Endothelial cell of umbilical vein (primary cell): ENCODE results near the gene VPS52.

Source experiments
- EZH2 ChIP-seq: IDR thresholded peaks from 2 replicates; pipeline ENCODE4 v1.6.1; 2012; ENCODE audit warnings: borderline replicate concordance, low read depth, mild to moderate bottlenecking, moderate library complexity, low read length, inconsistent platforms; ENCODE audit not compliant: severe bottlenecking
- FOS ChIP-seq: IDR thresholded peaks from 2 replicates; pipeline ENCODE4 v1.6.1; 2011; ENCODE audit warnings: mild to moderate bottlenecking, low read length, moderate library complexity, borderline replicate concordance; ENCODE audit not compliant: insufficient read depth
- POLR2A ChIP-seq: IDR thresholded peaks from 2 replicates; pipeline ENCODE4 v1.6.1; 2012; ENCODE audit warnings: low read depth, mild to moderate bottlenecking, control low read depth, low read length
- POLR2AphosphoS5 ChIP-seq: IDR thresholded peaks from 2 replicates; pipeline ENCODE4 v1.6.1; 2012; ENCODE audit warnings: low read depth, mild to moderate bottlenecking, control low read depth, low read length, moderate library complexity; ENCODE audit not compliant: insufficient read depth
- TF ChIP-seq, protein P1 (sequence below), 2 donors: IDR thresholded peaks; 1 replicate in 1 of 2; 2 replicates in 1 of 2; pipeline ENCODE4 v1.5.1; 2011; ENCODE audit warnings: low read length in 2 of 2, mild to moderate bottlenecking in 2 of 2, moderate library complexity in 2 of 2, control low read depth in 1 of 2, inconsistent platforms in 1 of 2, low read depth in 1 of 2; ENCODE audit not compliant: insufficient read depth in 1 of 2; ENCODE audit errors: extremely low read depth in 1 of 2
- TF ChIP-seq, protein P2 (sequence below): IDR thresholded peaks from 2 replicates; pipeline ENCODE4 v1.6.1; 2011; ENCODE audit not compliant: insufficient read depth, insufficient read length

DNA sequence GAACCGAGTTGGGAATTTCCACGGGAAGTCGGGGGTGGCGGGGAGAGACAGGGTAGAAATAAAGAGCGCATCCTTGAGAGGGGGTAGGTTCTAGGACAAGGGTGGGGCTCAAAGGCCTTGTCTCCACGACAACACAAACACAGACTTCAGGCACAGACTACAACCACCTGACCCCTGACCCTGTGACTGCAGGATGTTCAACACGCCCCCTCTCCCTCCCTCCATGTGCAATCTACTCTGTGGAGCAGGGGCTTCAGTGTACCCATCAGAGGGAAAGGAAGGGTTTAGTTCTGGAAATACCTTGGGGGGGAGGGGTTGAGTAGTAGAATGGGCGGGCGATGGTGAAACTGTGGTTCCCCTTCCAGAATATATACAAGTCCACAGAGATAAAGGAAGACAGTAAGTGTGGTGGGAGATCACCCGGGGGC, 42.9 kb upstream of the VPS52 start:
- TF ChIP-seq FOS (no peak), POLR2AphosphoS5 (no peak), EZH2 (no peak), POLR2A (no peak)
- TF ChIP-seq, protein P1, sequence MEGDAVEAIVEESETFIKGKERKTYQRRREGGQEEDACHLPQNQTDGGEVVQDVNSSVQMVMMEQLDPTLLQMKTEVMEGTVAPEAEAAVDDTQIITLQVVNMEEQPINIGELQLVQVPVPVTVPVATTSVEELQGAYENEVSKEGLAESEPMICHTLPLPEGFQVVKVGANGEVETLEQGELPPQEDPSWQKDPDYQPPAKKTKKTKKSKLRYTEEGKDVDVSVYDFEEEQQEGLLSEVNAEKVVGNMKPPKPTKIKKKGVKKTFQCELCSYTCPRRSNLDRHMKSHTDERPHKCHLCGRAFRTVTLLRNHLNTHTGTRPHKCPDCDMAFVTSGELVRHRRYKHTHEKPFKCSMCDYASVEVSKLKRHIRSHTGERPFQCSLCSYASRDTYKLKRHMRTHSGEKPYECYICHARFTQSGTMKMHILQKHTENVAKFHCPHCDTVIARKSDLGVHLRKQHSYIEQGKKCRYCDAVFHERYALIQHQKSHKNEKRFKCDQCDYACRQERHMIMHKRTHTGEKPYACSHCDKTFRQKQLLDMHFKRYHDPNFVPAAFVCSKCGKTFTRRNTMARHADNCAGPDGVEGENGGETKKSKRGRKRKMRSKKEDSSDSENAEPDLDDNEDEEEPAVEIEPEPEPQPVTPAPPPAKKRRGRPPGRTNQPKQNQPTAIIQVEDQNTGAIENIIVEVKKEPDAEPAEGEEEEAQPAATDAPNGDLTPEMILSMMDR (IDR thresholded peaks at IDR 0.05; ENCODE audit: extremely low read depth in 1 of 2, insufficient read depth in 1 of 2, low read depth in 1 of 2, low read length in 2 of 2), result no peak
- TF ChIP-seq, protein P2, sequence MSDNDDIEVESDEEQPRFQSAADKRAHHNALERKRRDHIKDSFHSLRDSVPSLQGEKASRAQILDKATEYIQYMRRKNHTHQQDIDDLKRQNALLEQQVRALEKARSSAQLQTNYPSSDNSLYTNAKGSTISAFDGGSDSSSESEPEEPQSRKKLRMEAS, result no peak
